HEK293 (cell line): ENCODE results near the gene IL34.

Experiments
- CTCF ChIP-seq: fragments of 450-650 bp; formaldehyde crosslinking; IDR thresholded peaks from 2 replicates; pipeline ENCODE4 v1.5.1; 2016; ENCODE audit warnings: missing biosample characterization, missing genetic modification characterization
- YY1 ChIP-seq: fragments of 450-650 bp; formaldehyde crosslinking; IDR thresholded peaks from 2 replicates; pipeline ENCODE4 v1.5.1; 2018; ENCODE audit warnings: missing biosample characterization, missing genetic modification characterization
- ZNF157 ChIP-seq: fragments of 450-650 bp; formaldehyde crosslinking; IDR thresholded peaks from 2 replicates; pipeline ENCODE4 v1.5.1; 2016; ENCODE audit warnings: missing biosample characterization, missing genetic modification characterization
- ZNF37A ChIP-seq: fragments of 450-650 bp; IDR thresholded peaks from 2 replicates; pipeline ENCODE4 v1.5.1; 2018; ENCODE audit warnings: missing biosample characterization, missing genetic modification characterization
- ZNF571 ChIP-seq: fragments of 450-650 bp; formaldehyde crosslinking; IDR thresholded peaks from 2 replicates; pipeline ENCODE4 v1.5.0; 2017; ENCODE audit warnings: missing biosample characterization, missing genetic modification characterization
- ZNF660 ChIP-seq: fragments of 450-650 bp; IDR thresholded peaks from 2 replicates; pipeline ENCODE4 v1.5.1; 2018; ENCODE audit warnings: missing biosample characterization, mild to moderate bottlenecking, missing genetic modification characterization
- ZNF670 ChIP-seq: fragments of 450-650 bp; formaldehyde crosslinking; IDR thresholded peaks from 2 replicates; pipeline ENCODE4 v1.5.1; 2016; ENCODE audit warnings: missing biosample characterization, missing genetic modification characterization, low read depth

GRCh38 chr16:70646260-70647241, at the start of gene IL34:
- TF ChIP-seq YY1 (tag by site-specific recombination) = no peak
- TF ChIP-seq CTCF (tag by site-specific recombination) = no peak
- TF ChIP-seq ZNF157 (tag by site-specific recombination) = no peak
- TF ChIP-seq ZNF571 = no peak
- no peak for TF ChIP-seq ZNF670 (tag by site-specific recombination)
- TF ChIP-seq ZNF37A (tag by site-specific recombination) = no peak
- no peak for TF ChIP-seq ZNF660 (tag by site-specific recombination)
